ENCODE measurements around the gene FOXC1. TPM values are rescaled to one million over a fixed set of nuclear protein-coding genes. Genes with fewer than 3 reads are reported as not detected.

FOXC1 gene
- total RNA-seq, 1 donor from 2014 or later, result 2.9 TPM

DNA sequence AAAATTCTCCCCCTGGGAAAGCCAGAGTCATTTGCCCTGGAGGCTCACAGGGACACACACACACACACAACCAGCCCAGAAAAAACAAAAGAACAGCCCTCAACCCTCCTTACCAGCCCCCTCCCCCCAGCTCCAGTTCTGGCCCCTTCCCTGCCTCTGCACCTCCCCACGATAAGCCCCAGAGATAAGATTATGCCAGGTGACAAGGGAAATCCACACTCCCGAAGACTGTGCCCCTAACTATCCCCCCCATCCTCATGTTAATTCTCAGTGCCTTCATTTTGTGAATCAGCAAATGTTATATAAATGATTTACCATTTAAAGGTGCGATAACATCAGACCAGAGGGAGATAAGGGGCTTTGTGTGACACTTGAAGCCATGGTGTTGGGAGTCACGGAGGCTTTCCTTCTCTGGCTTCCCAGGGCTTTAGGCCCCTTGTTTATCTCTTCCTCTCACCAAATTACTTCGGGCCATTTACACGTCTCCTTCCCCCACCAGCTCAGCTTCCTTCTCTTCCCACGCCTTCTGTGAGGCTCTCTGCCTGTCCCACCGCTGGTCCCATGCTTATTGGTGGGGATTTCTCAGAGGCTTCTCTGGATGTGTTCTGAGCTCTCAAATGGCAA, 12.5 kb upstream of the FOXC1 start:
- H2AFZ ChIP-seq (ENCODE audit: low read depth, low read length), result no peak overlapping the region
- H3K4me1 ChIP-seq (ENCODE audit: insufficient read depth, low read length), result no peaks in the 10 kb centered on the region
- H3K27ac ChIP-seq (ENCODE audit: low read depth, low read length), result no peak overlapping the region
- peaks cover 44% of the 10 kb centered on the region for H3K27me3 ChIP-seq (ENCODE audit: insufficient read depth, low read length)
- H3K9me3 ChIP-seq (ENCODE audit: insufficient read depth, low read depth, low read length), result no peaks in the 10 kb centered on the region
- no peaks in the 10 kb centered on the region for H4K20me1 ChIP-seq (ENCODE audit: insufficient read depth, low read length)
- H3K36me3 ChIP-seq (ENCODE audit: insufficient read depth, low read length), result no peaks in the 10 kb centered on the region
- peaks cover 50% of the 10 kb centered on the region for H3K27me3 Mint-ChIP-seq (ENCODE audit: low read depth, unreplicated experiment)
- H3K4me1 Mint-ChIP-seq (ENCODE audit: low read depth, unreplicated experiment), result peaks cover 4% of the 10 kb centered on the region
- no peak overlapping the region for H3K9ac ChIP-seq (ENCODE audit: low read length)
- H3K4me3 Mint-ChIP-seq (ENCODE audit: unreplicated experiment), result no peak overlapping the region
- FAIRE-seq (no peak), DNase-seq (ENCODE audit: low read depth) (no peak)
- TF ChIP-seq, protein P1, sequence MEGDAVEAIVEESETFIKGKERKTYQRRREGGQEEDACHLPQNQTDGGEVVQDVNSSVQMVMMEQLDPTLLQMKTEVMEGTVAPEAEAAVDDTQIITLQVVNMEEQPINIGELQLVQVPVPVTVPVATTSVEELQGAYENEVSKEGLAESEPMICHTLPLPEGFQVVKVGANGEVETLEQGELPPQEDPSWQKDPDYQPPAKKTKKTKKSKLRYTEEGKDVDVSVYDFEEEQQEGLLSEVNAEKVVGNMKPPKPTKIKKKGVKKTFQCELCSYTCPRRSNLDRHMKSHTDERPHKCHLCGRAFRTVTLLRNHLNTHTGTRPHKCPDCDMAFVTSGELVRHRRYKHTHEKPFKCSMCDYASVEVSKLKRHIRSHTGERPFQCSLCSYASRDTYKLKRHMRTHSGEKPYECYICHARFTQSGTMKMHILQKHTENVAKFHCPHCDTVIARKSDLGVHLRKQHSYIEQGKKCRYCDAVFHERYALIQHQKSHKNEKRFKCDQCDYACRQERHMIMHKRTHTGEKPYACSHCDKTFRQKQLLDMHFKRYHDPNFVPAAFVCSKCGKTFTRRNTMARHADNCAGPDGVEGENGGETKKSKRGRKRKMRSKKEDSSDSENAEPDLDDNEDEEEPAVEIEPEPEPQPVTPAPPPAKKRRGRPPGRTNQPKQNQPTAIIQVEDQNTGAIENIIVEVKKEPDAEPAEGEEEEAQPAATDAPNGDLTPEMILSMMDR (IDR thresholded peaks at IDR 0.05; ENCODE audit: insufficient read depth, low read depth, low read length), result no peak
- TF ChIP-seq EZH2 (IDR thresholded peaks at IDR 0.05; ENCODE audit: insufficient read depth, low read length), result no peak
- H3K4me2 ChIP-seq (ENCODE audit: low read length), result no peak overlapping the region
- H3K79me2 ChIP-seq (ENCODE audit: insufficient read depth, low read length), result no peaks in the 10 kb centered on the region
- H3K4me3 ChIP-seq (ENCODE audit: insufficient read depth, low read depth, low read length), result no peak overlapping the region
- H3K9me3 Mint-ChIP-seq (ENCODE audit: unreplicated experiment), result no peaks in the 10 kb centered on the region
- H3K27ac Mint-ChIP-seq (ENCODE audit: unreplicated experiment), result no peak overlapping the region
- no peaks in the 10 kb centered on the region for H3K36me3 Mint-ChIP-seq (ENCODE audit: low read depth, unreplicated experiment)

GRCh38 chr6:1597924-1598323, 11.8 kb upstream of the FOXC1 start:
- Histone ChIP-seq H2AFZ (ENCODE audit: low read depth, low read length) (no peak overlapping the region), H3K27me3 (ENCODE audit: insufficient read depth, low read length) (peaks cover 48% of the 10 kb centered on the region), H3K4me2 (ENCODE audit: low read length) (no peak overlapping the region), H3K4me1 (ENCODE audit: insufficient read depth, low read length) (no peaks in the 10 kb centered on the region), H3K79me2 (ENCODE audit: insufficient read depth, low read length) (no peaks in the 10 kb centered on the region), H3K9ac (ENCODE audit: low read length) (no peak overlapping the region), H3K27ac (ENCODE audit: low read depth, low read length) (no peak overlapping the region), H3K4me3 (ENCODE audit: insufficient read depth, low read depth, low read length) (no peak overlapping the region), H3K9me3 (ENCODE audit: insufficient read depth, low read depth, low read length) (no peaks in the 10 kb centered on the region), H4K20me1 (ENCODE audit: insufficient read depth, low read length) (no peaks in the 10 kb centered on the region), H3K36me3 (ENCODE audit: insufficient read depth, low read length) (no peaks in the 10 kb centered on the region)
- Mint-ChIP-seq H3K27me3 (ENCODE audit: low read depth, unreplicated experiment) (peaks cover 54% of the 10 kb centered on the region), H3K36me3 (ENCODE audit: low read depth, unreplicated experiment) (no peaks in the 10 kb centered on the region), H3K27ac (ENCODE audit: unreplicated experiment) (no peak overlapping the region), H3K4me1 (ENCODE audit: low read depth, unreplicated experiment) (peaks cover 4% of the 10 kb centered on the region), H3K9me3 (ENCODE audit: unreplicated experiment) (no peaks in the 10 kb centered on the region), H3K4me3 (ENCODE audit: unreplicated experiment) (no peak overlapping the region)
- DNase-seq (ENCODE audit: low read depth), result no peak
- no peak for FAIRE-seq
- TF ChIP-seq, protein P1 (IDR thresholded peaks at IDR 0.05; ENCODE audit: insufficient read depth, low read depth, low read length), result no peak
- TF ChIP-seq EZH2 (IDR thresholded peaks at IDR 0.05; ENCODE audit: insufficient read depth, low read length), result no peak

DNA sequence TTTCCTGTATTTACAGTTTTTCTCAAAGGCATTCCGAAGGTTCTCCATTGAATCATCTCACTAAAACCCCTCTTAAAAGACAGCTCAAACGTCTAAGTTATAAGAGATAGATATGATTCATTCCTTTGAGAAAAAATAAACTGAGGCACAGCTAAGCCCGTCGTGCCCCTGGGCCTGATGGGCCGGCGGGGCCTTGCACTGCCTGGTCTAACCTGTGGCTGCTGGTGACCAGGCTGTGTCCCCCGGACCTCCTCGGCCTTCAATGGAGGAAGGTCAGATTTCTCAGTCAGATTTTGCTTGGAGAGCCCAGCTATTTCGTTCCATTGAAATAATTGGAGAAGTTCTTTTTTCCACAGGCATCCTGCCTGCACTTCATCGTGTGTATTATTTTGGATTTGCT, 11.3 kb upstream of the FOXC1 start:
- no peak for DNase-seq (ENCODE audit: low read depth)
- Mint-ChIP-seq H3K27me3 (ENCODE audit: low read depth, unreplicated experiment) (peaks cover 54% of the 10 kb centered on the region), H3K36me3 (ENCODE audit: low read depth, unreplicated experiment) (no peaks in the 10 kb centered on the region), H3K4me3 (ENCODE audit: unreplicated experiment) (no peak overlapping the region), H3K9me3 (ENCODE audit: unreplicated experiment) (no peaks in the 10 kb centered on the region), H3K4me1 (ENCODE audit: low read depth, unreplicated experiment) (peaks cover 4% of the 10 kb centered on the region), H3K27ac (ENCODE audit: unreplicated experiment) (no peak overlapping the region)
- no peak overlapping the region for H3K27ac ChIP-seq (ENCODE audit: low read depth, low read length)
- H3K79me2 ChIP-seq (ENCODE audit: insufficient read depth, low read length), result no peaks in the 10 kb centered on the region
- H3K36me3 ChIP-seq (ENCODE audit: insufficient read depth, low read length), result no peaks in the 10 kb centered on the region
- H2AFZ ChIP-seq (ENCODE audit: low read depth, low read length), result no peak overlapping the region
- TF ChIP-seq, protein P1 (IDR thresholded peaks at IDR 0.05; ENCODE audit: insufficient read depth, low read depth, low read length), result no peak
- H3K9me3 ChIP-seq (ENCODE audit: insufficient read depth, low read depth, low read length), result no peaks in the 10 kb centered on the region
- no peaks in the 10 kb centered on the region for H4K20me1 ChIP-seq (ENCODE audit: insufficient read depth, low read length)
- H3K4me1 ChIP-seq (ENCODE audit: insufficient read depth, low read length), result no peaks in the 10 kb centered on the region
- no peak for FAIRE-seq
- H3K9ac ChIP-seq (ENCODE audit: low read length), result no peak overlapping the region
- no peak overlapping the region for H3K4me3 ChIP-seq (ENCODE audit: insufficient read depth, low read depth, low read length)
- peaks cover 49% of the 10 kb centered on the region for H3K27me3 ChIP-seq (ENCODE audit: insufficient read depth, low read length)
- no peak overlapping the region for H3K4me2 ChIP-seq (ENCODE audit: low read length)
